Fibroblast of lung (primary cell): ENCODE measurements around the gene PGAP2. TPM values are rescaled to one million over a fixed set of nuclear protein-coding genes. Genes with fewer than 3 reads are reported as not detected.

ENCODE experiments used
- DNase-seq, 2 donors: peaks; one replicate each; pipeline versions ENCODE4 v3.0.0 to v3.0.0-alpha.2; 2010; ENCODE audit warnings: low read depth in 2 of 2
- H2AFZ ChIP-seq: 2 replicates; pipeline ENCODE4 v1.5.1; 2012; ENCODE audit warnings: low read length, control low read depth, inconsistent platforms
- H3K27ac ChIP-seq: 2 replicates; pipeline ENCODE4 v1.5.1; 2011; ENCODE audit warnings: low read length, control low read depth; ENCODE audit not compliant: insufficient read depth
- H3K27me3 ChIP-seq: 2 replicates; pipeline ENCODE4 v1.5.1; 2011; ENCODE audit warnings: mild to moderate bottlenecking, low read length; ENCODE audit not compliant: control insufficient read depth, insufficient read depth
- H3K36me3 ChIP-seq: 2 replicates; pipeline ENCODE4 v1.5.1; 2011; ENCODE audit warnings: low read length; ENCODE audit not compliant: control insufficient read depth, insufficient read depth
- H3K4me1 ChIP-seq: 2 replicates; pipeline ENCODE4 v1.5.1; 2011; ENCODE audit warnings: low read length; ENCODE audit not compliant: control insufficient read depth, insufficient read depth; ENCODE audit errors: extremely low read depth
- H3K4me2 ChIP-seq: 2 replicates; pipeline ENCODE4 v1.5.1; 2011; ENCODE audit warnings: low read length, control low read depth; ENCODE audit not compliant: insufficient read depth; ENCODE audit errors: extremely low read depth
- H3K4me3 ChIP-seq, 4 experiments: fragments of 200-600 bp in 1 of 4; sonication (generic) in 1 of 4; replicated peaks in 1 of 4; 2 replicates each; pipeline ENCODE4 v1.5.1; 2011 to 2016; ENCODE audit warnings: low read length in 4 of 4, low read depth in 3 of 4, mild to moderate bottlenecking in 3 of 4, control low read depth in 2 of 4, inconsistent platforms in 1 of 4, mixed read lengths in 1 of 4; ENCODE audit not compliant: insufficient read depth in 1 of 4; ENCODE audit errors: control extremely low read depth in 1 of 4
- H3K79me2 ChIP-seq: 2 replicates; pipeline ENCODE4 v1.5.1; 2012; ENCODE audit warnings: mild to moderate bottlenecking, low read length, inconsistent platforms; ENCODE audit not compliant: control insufficient read depth, insufficient read depth
- H3K9ac ChIP-seq: 2 replicates; pipeline ENCODE4 v1.5.1; 2011; ENCODE audit warnings: mild to moderate bottlenecking, low read length, control low read depth; ENCODE audit not compliant: insufficient read depth
- H3K9me3 ChIP-seq: 2 replicates; pipeline ENCODE4 v1.5.1; 2012; ENCODE audit warnings: low read depth, low read length; ENCODE audit not compliant: control insufficient read depth, insufficient read depth
- H4K20me1 ChIP-seq: 2 replicates; pipeline ENCODE4 v1.5.1; 2011; ENCODE audit warnings: low read length; ENCODE audit not compliant: control insufficient read depth, insufficient read depth; ENCODE audit errors: extremely low read depth
- CTCF ChIP-seq, 2 donors: IDR thresholded peaks in 1 of 2; conservative IDR thresholded peaks in 1 of 2; 1 replicate in 1 of 2; 2 replicates in 1 of 2; pipeline ENCODE4 v1.5.1; 2011 to 2012; ENCODE audit warnings: low read length in 2 of 2, control low read depth in 1 of 2, inconsistent platforms in 1 of 2, low read depth in 1 of 2, mild to moderate bottlenecking in 1 of 2
- EZH2 ChIP-seq: IDR thresholded peaks from 2 replicates; pipeline ENCODE4 v1.5.1; 2012; ENCODE audit warnings: low read length, control low read depth, mild to moderate bottlenecking; ENCODE audit errors: missing control alignments
- polyA plus RNA-seq, 2 donors: library from polyadenylated mRNA; depleted of rRNA in 1 of 2; stranded (reverse) in 1 of 2; unstranded in 1 of 2; fragments of >200 nt; gene quantifications; 2 replicates each; pipeline ENCODE4 v1.2.1, GENCODE V29; 2011 to 2012; ENCODE audit warnings: missing spikeins in 1 of 2
- total RNA-seq: library from RNA; depleted of rRNA; stranded (reverse); fragments of >200 nt; gene quantifications from 2 replicates; pipeline ENCODE4 v1.2.1, GENCODE V29; 2014

The PGAP2 gene
- total and polyA plus RNA-seq, 2 donors (not counting 1 experiment from before 2014, with no cell fraction given) = 12.4 to 12.8 TPM

DNA sequence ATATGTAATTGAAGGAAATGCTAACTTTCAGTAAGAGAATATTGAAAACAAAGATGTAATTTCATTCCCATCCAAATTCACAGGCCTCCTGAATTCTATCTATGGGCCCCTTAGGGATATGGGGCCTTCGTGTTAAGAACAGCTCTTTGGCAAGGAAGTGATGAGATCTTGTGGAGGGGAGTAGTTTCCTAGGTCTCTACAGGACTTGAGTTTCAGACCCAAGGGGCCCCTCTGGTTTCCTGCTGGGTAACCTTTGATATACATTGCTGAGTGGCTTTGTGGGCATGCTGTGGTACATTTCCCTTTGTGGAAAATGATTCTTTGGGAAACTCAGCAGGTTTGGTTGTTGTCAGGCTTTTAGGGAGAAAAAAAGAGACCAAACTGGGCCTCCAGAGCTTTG is 53.3 kb downstream of the PGAP2 start:
- H2AFZ ChIP-seq = no peak overlapping the region
- peaks cover 2% of the 10 kb centered on the region for H3K4me1 ChIP-seq
- peaks cover 3% of the 10 kb centered on the region for H3K79me2 ChIP-seq
- H3K4me2 ChIP-seq = no peak overlapping the region
- no peak overlapping the region for H3K9ac ChIP-seq
- H3K36me3 ChIP-seq = no peaks in the 10 kb centered on the region
- H3K4me3 ChIP-seq = no peak overlapping the region
- H3K27ac ChIP-seq = no peak overlapping the region
- no peak for DNase-seq
- TF ChIP-seq CTCF (conservative IDR thresholded peaks at IDR 0.05 in 1 of 2, IDR thresholded peaks at IDR 0.05 in 1 of 2; ENCODE audit: low read depth in 1 of 2, low read length in 2 of 2) (no peak), EZH2 (no peak)
- no peaks in the 10 kb centered on the region for H4K20me1 ChIP-seq
- H3K27me3 ChIP-seq = no peaks in the 10 kb centered on the region
- no peaks in the 10 kb centered on the region for H3K9me3 ChIP-seq

DNA sequence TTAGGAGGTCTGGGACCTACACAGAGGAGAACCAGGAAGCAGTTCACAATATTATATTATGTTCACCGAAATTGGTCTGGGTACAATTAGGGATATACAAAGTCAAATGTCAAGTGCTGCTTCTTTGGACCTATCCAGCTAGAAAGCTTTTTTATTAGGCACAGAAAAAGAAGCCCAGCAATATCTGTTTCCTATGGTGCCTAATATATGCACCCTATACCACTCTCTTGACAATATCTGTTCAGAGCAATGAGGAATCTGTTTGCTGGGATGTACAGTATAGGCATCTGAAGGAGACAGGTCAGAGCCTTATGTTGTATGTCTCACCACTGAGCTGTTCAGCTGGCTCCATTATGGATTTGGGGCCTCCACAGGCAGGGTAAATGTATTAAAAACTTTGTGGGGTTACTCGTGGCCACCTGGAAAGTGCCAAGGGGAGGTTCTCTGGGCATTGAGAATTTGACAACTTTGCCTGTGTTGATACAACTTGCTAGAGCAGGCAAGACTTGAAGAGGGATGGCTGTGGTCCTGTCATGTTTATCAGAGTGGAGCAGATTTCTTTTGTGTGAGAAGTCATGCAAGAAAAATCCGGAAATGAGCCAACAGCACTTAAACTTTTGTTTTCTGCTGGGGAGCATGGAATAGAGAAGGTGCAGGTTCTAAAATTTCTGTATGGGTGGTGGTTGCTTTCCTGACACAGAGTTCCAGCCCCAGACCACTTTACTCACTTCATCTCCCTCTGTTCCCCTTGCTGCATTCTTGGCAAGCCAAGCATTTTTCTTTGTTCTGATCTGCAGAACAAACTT is 57.2 kb downstream of the PGAP2 start:
- no peaks in the 10 kb centered on the region for H4K20me1 ChIP-seq
- H3K4me2 ChIP-seq = peak overlapping the region; percentile 4
- H3K9ac ChIP-seq = no peak overlapping the region
- H3K9me3 ChIP-seq = no peaks in the 10 kb centered on the region
- peaks cover 2% of the 10 kb centered on the region for H3K4me1 ChIP-seq
- no peaks in the 10 kb centered on the region for H3K27me3 ChIP-seq
- DNase-seq = peak; percentile 66 to 83
- no peak for TF ChIP-seq CTCF (conservative IDR thresholded peaks at IDR 0.05 in 1 of 2, IDR thresholded peaks at IDR 0.05 in 1 of 2; ENCODE audit: low read depth in 1 of 2, low read length in 2 of 2)
- no peaks in the 10 kb centered on the region for H3K79me2 ChIP-seq
- no peak overlapping the region for H2AFZ ChIP-seq
- H3K36me3 ChIP-seq = no peaks in the 10 kb centered on the region
- H3K27ac ChIP-seq = no peak overlapping the region
- no peak overlapping the region for H3K4me3 ChIP-seq

DNA sequence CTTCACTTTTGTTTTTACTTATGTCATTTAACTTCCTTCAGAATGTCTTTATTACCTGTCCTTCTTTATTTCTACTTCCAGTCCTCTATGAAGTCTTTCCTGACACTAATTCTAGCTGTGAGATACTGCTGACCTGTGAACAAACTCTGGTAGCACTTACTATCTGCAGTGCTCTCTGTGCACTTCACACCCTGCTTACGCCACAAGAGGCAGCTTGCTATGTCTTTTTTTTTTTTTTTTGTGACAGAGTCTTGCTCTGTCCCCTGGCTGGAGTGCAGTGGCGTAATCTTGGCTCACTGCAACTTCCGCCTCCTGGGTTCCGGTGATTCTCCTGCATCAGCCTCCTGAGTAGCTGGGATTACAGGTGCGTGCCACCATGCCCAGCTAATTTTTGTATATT is 57.8 kb downstream of the PGAP2 start:
- TF ChIP-seq CTCF (conservative IDR thresholded peaks at IDR 0.05 in 1 of 2, IDR thresholded peaks at IDR 0.05 in 1 of 2; ENCODE audit: low read depth in 1 of 2, low read length in 2 of 2) = no peak
- no peak for TF ChIP-seq EZH2
- no peak for DNase-seq
- Histone ChIP-seq H3K27ac (no peak overlapping the region), H3K36me3 (no peaks in the 10 kb centered on the region), H2AFZ (no peak overlapping the region), H3K27me3 (no peaks in the 10 kb centered on the region), H3K9me3 (no peaks in the 10 kb centered on the region), H3K4me3 (no peak overlapping the region), H3K9ac (no peak overlapping the region), H3K79me2 (no peaks in the 10 kb centered on the region), H4K20me1 (no peaks in the 10 kb centered on the region), H3K4me2 (peak overlapping the region; percentile 4), H3K4me1 (peaks cover 2% of the 10 kb centered on the region)
